Measurements from ENCODE around the gene ESM1.

ESM1 gene

DNA sequence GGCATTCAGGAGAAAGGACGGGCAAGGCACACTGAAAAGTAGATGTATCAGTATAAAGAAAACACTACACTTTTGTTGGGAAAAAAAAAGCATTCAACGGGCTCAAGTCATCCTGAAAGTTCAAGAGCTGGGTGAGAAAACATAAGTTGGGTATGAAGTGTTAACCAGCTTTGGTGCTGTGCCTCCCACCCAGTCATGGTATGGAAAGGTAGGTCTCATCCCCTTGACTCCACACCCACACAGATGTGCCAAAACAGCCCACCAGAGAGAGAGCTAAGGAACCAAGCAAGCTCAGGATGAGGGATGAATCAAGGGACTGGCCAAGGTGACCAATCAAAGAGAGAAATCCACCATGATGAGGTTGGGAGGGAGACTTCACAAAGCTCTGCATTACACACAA is 54.7 kb downstream of the ESM1 start:
- no peak overlapping the region for H3K27ac ChIP-seq (ENCODE audit: low read depth, low read length)
- TF ChIP-seq, protein P1, sequence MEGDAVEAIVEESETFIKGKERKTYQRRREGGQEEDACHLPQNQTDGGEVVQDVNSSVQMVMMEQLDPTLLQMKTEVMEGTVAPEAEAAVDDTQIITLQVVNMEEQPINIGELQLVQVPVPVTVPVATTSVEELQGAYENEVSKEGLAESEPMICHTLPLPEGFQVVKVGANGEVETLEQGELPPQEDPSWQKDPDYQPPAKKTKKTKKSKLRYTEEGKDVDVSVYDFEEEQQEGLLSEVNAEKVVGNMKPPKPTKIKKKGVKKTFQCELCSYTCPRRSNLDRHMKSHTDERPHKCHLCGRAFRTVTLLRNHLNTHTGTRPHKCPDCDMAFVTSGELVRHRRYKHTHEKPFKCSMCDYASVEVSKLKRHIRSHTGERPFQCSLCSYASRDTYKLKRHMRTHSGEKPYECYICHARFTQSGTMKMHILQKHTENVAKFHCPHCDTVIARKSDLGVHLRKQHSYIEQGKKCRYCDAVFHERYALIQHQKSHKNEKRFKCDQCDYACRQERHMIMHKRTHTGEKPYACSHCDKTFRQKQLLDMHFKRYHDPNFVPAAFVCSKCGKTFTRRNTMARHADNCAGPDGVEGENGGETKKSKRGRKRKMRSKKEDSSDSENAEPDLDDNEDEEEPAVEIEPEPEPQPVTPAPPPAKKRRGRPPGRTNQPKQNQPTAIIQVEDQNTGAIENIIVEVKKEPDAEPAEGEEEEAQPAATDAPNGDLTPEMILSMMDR (IDR thresholded peaks at IDR 0.05; ENCODE audit: low read depth, low read length, poor library complexity, severe bottlenecking) = no peak
- no peak for TF ChIP-seq EZH2phosphoT487 (IDR thresholded peaks at IDR 0.05; ENCODE audit: borderline replicate concordance, low read length)
- H3K4me2 ChIP-seq (ENCODE audit: low read length) = no peak overlapping the region
- H3K36me3 ChIP-seq (ENCODE audit: control insufficient read depth, low read length) = no peaks in the 10 kb centered on the region
- H3K4me3 ChIP-seq (ENCODE audit: low read length) = no peak overlapping the region
- H3K4me1 ChIP-seq (ENCODE audit: control insufficient read depth, low read length) = no peaks in the 10 kb centered on the region
- no peaks in the 10 kb centered on the region for H4K20me1 ChIP-seq (ENCODE audit: control insufficient read depth, insufficient read depth, low read depth, low read length)
- no peaks in the 10 kb centered on the region for H3F3A ChIP-seq (ENCODE audit: control insufficient read depth, insufficient read depth)
- H3K27me3 ChIP-seq (ENCODE audit: control insufficient read depth, low read length) = no peaks in the 10 kb centered on the region
- H3K9me3 ChIP-seq (ENCODE audit: control insufficient read depth, insufficient read depth, low read length) = no peaks in the 10 kb centered on the region
- no peaks in the 10 kb centered on the region for H3K79me2 ChIP-seq (ENCODE audit: control insufficient read depth, low read length)
- H3K9me2 ChIP-seq (replicated peaks; ENCODE audit: control insufficient read depth, low read length) = no peaks in the 10 kb centered on the region

All from DOHH2 (cell line).